H9 (cell line): ENCODE results near the gene TSPAN11. TPM values are rescaled to one million over a fixed set of nuclear protein-coding genes. Genes with fewer than 3 reads are reported as not detected.

ENCODE experiments used
- DNase-seq: peaks from one replicate; pipeline ENCODE4 v3.0.0-alpha.2; 2017
- H2AFZ ChIP-seq: one replicate; pipeline ENCODE4 v1.6.1; 2013; ENCODE audit warnings: mild to moderate bottlenecking, low read length, control low read depth, moderate library complexity
- H2AK5ac ChIP-seq: 2 replicates; pipeline ENCODE4 v1.6.1; 2013; ENCODE audit warnings: low read length, control low read depth, mixed read lengths; ENCODE audit not compliant: insufficient read length
- H2BK120ac ChIP-seq: one replicate; pipeline ENCODE4 v1.6.1; 2013; ENCODE audit warnings: low read depth, mild to moderate bottlenecking, low read length, control low read depth, inconsistent platforms; ENCODE audit not compliant: poor library complexity, severe bottlenecking
- H2BK12ac ChIP-seq: 2 replicates; pipeline ENCODE4 v1.6.1; 2013; ENCODE audit warnings: low read length, control low read depth, mixed read lengths, low read depth; ENCODE audit not compliant: insufficient read length
- H2BK15ac ChIP-seq: 2 replicates; pipeline ENCODE4 v1.6.1; 2013; ENCODE audit warnings: low read depth, low read length, control low read depth
- H2BK20ac ChIP-seq: one replicate; pipeline ENCODE4 v1.6.1; 2013; ENCODE audit warnings: low read depth, mild to moderate bottlenecking, low read length, control low read depth, inconsistent platforms; ENCODE audit not compliant: poor library complexity, severe bottlenecking
- H2BK5ac ChIP-seq: 2 replicates; pipeline ENCODE4 v1.6.1; 2013; ENCODE audit warnings: low read length, control low read depth, mixed read lengths; ENCODE audit not compliant: insufficient read length
- H3K14ac ChIP-seq: 2 replicates; pipeline ENCODE4 v1.6.1; 2013; ENCODE audit warnings: low read length, control low read depth; ENCODE audit not compliant: insufficient read depth
- H3K18ac ChIP-seq: 2 replicates; pipeline ENCODE4 v1.6.1; 2013; ENCODE audit warnings: low read depth, mild to moderate bottlenecking, mixed read lengths, low read length, control low read depth; ENCODE audit not compliant: insufficient read length
- H3K23ac ChIP-seq: 2 replicates; pipeline ENCODE4 v1.6.1; 2013; ENCODE audit warnings: low read length, control low read depth, mixed read lengths, low read depth; ENCODE audit not compliant: insufficient read length
- H3K23me2 ChIP-seq: 2 replicates; pipeline ENCODE4 v1.6.1; 2013; ENCODE audit warnings: low read depth, mild to moderate bottlenecking, mixed read lengths, low read length, control low read depth; ENCODE audit not compliant: insufficient read length, poor library complexity, severe bottlenecking
- H3K27ac ChIP-seq: 2 replicates; pipeline ENCODE4 v1.5.1; 2013; ENCODE audit warnings: low read length, control low read depth, mixed read lengths, low read depth; ENCODE audit not compliant: insufficient read length
- H3K27me3 ChIP-seq: 2 replicates; pipeline ENCODE4 v1.6.1; 2013; ENCODE audit warnings: low read length, control low read depth, inconsistent platforms; ENCODE audit not compliant: insufficient read depth
- H3K4ac ChIP-seq: 2 replicates; pipeline ENCODE4 v1.6.1; 2013; ENCODE audit warnings: low read depth, mild to moderate bottlenecking, control low read depth, inconsistent platforms, low read length, moderate library complexity
- H3K4me1 ChIP-seq: 2 replicates; pipeline ENCODE4 v1.6.1; 2013; ENCODE audit warnings: low read length, control low read depth, inconsistent platforms; ENCODE audit not compliant: insufficient read depth
- H3K4me2 ChIP-seq: 2 replicates; pipeline ENCODE4 v1.6.1; 2013; ENCODE audit warnings: low read length, control low read depth, mixed read lengths; ENCODE audit not compliant: insufficient read length, insufficient read depth
- H3K56ac ChIP-seq: 2 replicates; pipeline ENCODE4 v1.6.1; 2013; ENCODE audit warnings: low read depth, mild to moderate bottlenecking, mixed read lengths, low read length, control low read depth; ENCODE audit not compliant: insufficient read length
- H3K79me1 ChIP-seq: 2 replicates; pipeline ENCODE4 v1.6.1; 2013; ENCODE audit warnings: low read depth, mild to moderate bottlenecking, moderate library complexity, low read length, control low read depth, inconsistent platforms; ENCODE audit not compliant: insufficient read depth, poor library complexity, severe bottlenecking
- H3K79me2 ChIP-seq: 2 replicates; pipeline ENCODE4 v1.6.1; 2013; ENCODE audit warnings: low read length, control low read depth, inconsistent platforms; ENCODE audit not compliant: insufficient read depth
- H3K9ac ChIP-seq: 2 replicates; pipeline ENCODE4 v1.6.1; 2013; ENCODE audit warnings: low read length, control low read depth, mixed read lengths; ENCODE audit not compliant: insufficient read length; ENCODE audit errors: extremely low read depth
- H3K9me3 ChIP-seq: one replicate; pipeline ENCODE4 v1.6.1; 2013; ENCODE audit warnings: low read depth, low read length, inconsistent platforms; ENCODE audit not compliant: control insufficient read depth
- H3T11ph ChIP-seq: one replicate; pipeline ENCODE4 v1.6.1; 2013; ENCODE audit warnings: mild to moderate bottlenecking, low read length, control low read depth, inconsistent platforms
- H4K20me1 ChIP-seq: one replicate; pipeline ENCODE4 v1.6.1; 2013; ENCODE audit not compliant: control insufficient read depth, insufficient read length, insufficient read depth
- H4K5ac ChIP-seq: 2 replicates; pipeline ENCODE4 v1.6.1; 2013; ENCODE audit warnings: low read depth, mild to moderate bottlenecking, mixed read lengths, low read length, control low read depth; ENCODE audit not compliant: insufficient read length
- H4K8ac ChIP-seq: replicated peaks from 2 replicates; pipeline ENCODE4 v1.6.1; 2013; ENCODE audit warnings: low read length, control low read depth, mixed read lengths, low read depth; ENCODE audit not compliant: insufficient read length
- H4K91ac ChIP-seq: 2 replicates; pipeline ENCODE4 v1.6.1; 2013; ENCODE audit warnings: low read depth, mild to moderate bottlenecking, moderate library complexity, mixed read lengths, low read length, control low read depth; ENCODE audit not compliant: insufficient read length
- H3K27ac Mint-ChIP-seq, 3 experiments: 2 replicates in 2 of 3; 3 replicates in 1 of 3; pipeline ENCODE4 v1.8.0; 2020 to 2021; ENCODE audit warnings: mixed read lengths in 3 of 3, mild to moderate bottlenecking in 1 of 3, moderate library complexity in 1 of 3
- H3K27me3 Mint-ChIP-seq: 2 replicates; pipeline ENCODE4 v1.8.0; 2021; ENCODE audit warnings: low read depth, mild to moderate bottlenecking, moderate library complexity, mixed read lengths
- H3K36me3 Mint-ChIP-seq, 3 experiments: 2 replicates in 2 of 3; 3 replicates in 1 of 3; pipeline ENCODE4 v1.8.0; 2020 to 2021; ENCODE audit warnings: low read depth in 3 of 3, mixed read lengths in 3 of 3; ENCODE audit not compliant: insufficient read depth in 1 of 3
- H3K4me1 Mint-ChIP-seq, 2 experiments: 2 replicates each; pipeline ENCODE4 v1.8.0; 2020; ENCODE audit warnings: mixed read lengths in 2 of 2
- H3K4me3 Mint-ChIP-seq, 2 experiments: 2 replicates in 1 of 2; 3 replicates in 1 of 2; pipeline ENCODE4 v1.8.0; 2020 to 2021; ENCODE audit warnings: mild to moderate bottlenecking in 2 of 2, mixed read lengths in 2 of 2, moderate library complexity in 1 of 2
- H3K9me3 Mint-ChIP-seq, 2 experiments: 2 replicates in 1 of 2; 3 replicates in 1 of 2; pipeline ENCODE4 v1.8.0; 2020; ENCODE audit warnings: mild to moderate bottlenecking in 2 of 2, mixed read lengths in 2 of 2, moderate library complexity in 1 of 2
- CTCF ChIP-seq: fragments of 200-600 bp; sonication (generic); conservative IDR thresholded peaks from 3 replicates; pipeline ENCODE4 v1.8.0; 2021; ENCODE audit warnings: antibody characterized with exemption, mild to moderate bottlenecking
- WGBS: extraction: QIAGEN DNeasy Blood & Tissue Kit; methylation state at CpG from one replicate; pipeline ENCODE4 v1.1.7; 2013; ENCODE audit warnings: missing lambda C conversion rate, low lambda C conversion rate, mixed read lengths; ENCODE audit not compliant: insufficient read length; ENCODE audit errors: extremely low coverage; 5-methylcytosine and 5-hydroxymethylcytosine counted together
- total RNA-seq: library from RNA; stranded (reverse); gene quantifications from 2 replicates; pipeline ENCODE4 v1.2.1, GENCODE V29; 2021

The TSPAN11 gene
- total RNA-seq, 1 experiment from 2014 or later: 4.2 TPM

DNA sequence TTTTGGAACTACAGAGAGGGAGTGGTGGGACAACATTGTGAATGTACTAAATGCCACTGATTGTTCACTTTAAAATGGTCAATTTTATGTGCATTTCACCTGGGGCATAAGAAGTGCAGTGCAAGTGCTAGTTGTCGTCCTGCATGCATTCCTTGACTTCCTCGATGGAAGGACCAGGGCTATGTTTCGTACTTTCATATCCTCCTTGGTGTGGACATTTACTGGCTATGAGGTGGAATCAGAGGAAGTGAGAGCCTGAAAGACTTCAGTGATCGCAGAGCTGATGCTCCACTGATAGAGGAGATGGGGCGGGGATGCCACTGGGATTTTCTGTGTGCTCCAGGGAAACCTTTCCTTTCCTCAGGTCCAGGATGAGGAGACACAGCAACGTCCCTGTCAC is 93.0 kb downstream of the TSPAN11 start:
- H3K23ac ChIP-seq: no peak overlapping the region
- no peak overlapping the region for H2BK5ac ChIP-seq
- H3K4me1 Mint-ChIP-seq: peaks cover 21 to 41% of the 10 kb centered on the region in 2 experiments
- H3K4me3 Mint-ChIP-seq: no peak overlapping the region
- no peaks in the 10 kb centered on the region for H3K27me3 ChIP-seq
- no peaks in the 10 kb centered on the region for H3K79me1 ChIP-seq
- H3K18ac ChIP-seq: no peak overlapping the region
- no peak overlapping the region for H2BK15ac ChIP-seq
- no peak overlapping the region for H2AFZ ChIP-seq
- H3K4me2 ChIP-seq: no peak overlapping the region
- no peak overlapping the region for H3K9ac ChIP-seq
- no peak overlapping the region for H3K4ac ChIP-seq
- H3K56ac ChIP-seq: no peak overlapping the region
- H3K9me3 ChIP-seq: no peaks in the 10 kb centered on the region
- no peak for TF ChIP-seq CTCF
- no peak overlapping the region for H2BK20ac ChIP-seq
- peaks cover 4 to 5% (median 4%) of the 10 kb centered on the region in 3 experiments; a peak in 4 of 7 replicates for H3K36me3 Mint-ChIP-seq
- no peak overlapping the region for H2BK12ac ChIP-seq
- no peak overlapping the region for H3K14ac ChIP-seq
- no peak overlapping the region for H3K27ac Mint-ChIP-seq
- no peak overlapping the region for H2BK120ac ChIP-seq
- DNase-seq: no peak
- H3K27ac ChIP-seq: no peak overlapping the region
- H4K91ac ChIP-seq: no peak overlapping the region
- no peaks in the 10 kb centered on the region for H4K20me1 ChIP-seq
- no peak overlapping the region for H2AK5ac ChIP-seq
- peaks cover 12% of the 10 kb centered on the region for H3K27me3 Mint-ChIP-seq
- H4K5ac ChIP-seq: no peak overlapping the region
- no peaks in the 10 kb centered on the region for H3K79me2 ChIP-seq
- H3T11ph ChIP-seq: no peak overlapping the region
- no peak overlapping the region for H4K8ac ChIP-seq
- no peaks in the 10 kb centered on the region for H3K4me1 ChIP-seq
- peaks cover 4% of the 10 kb centered on the region in 2 experiments; a peak in 3 of 5 replicates for H3K9me3 Mint-ChIP-seq
- H3K23me2 ChIP-seq: no peaks in the 10 kb centered on the region
- WGBS: no CpG with 5 or more reads among the region's 6 CpGs
